ENCODE measurements around the gene FBXW7.
A peak's percentile ranks its signal among the peaks of the same experiment; 100 is the strongest.

Gene FBXW7

GRCh38 chr4:152427981-152428380, 107.9 kb downstream of the FBXW7 start:
- DNase-seq (ENCODE audit: low read depth in 2 of 2) = no peak

- no peak for DNase-seq (ENCODE audit: low read depth in 2 of 2)
Observed at GRCh38 chr4:152424977-152425376, 110.9 kb downstream of the FBXW7 start.

- no peak for DNase-seq (ENCODE audit: low read depth in 2 of 2)
Observed at GRCh38 chr4:152424396-152424795, 111.5 kb downstream of the FBXW7 start.

- DNase-seq (ENCODE audit: low read depth in 2 of 2) = no peak
Observed at GRCh38 chr4:152422817-152423320, 113.0 kb downstream of the FBXW7 start.

GRCh38 chr4:152421576-152421975, 114.3 kb downstream of the FBXW7 start:
- DNase-seq (ENCODE audit: low read depth in 2 of 2) = no peak

- no peak for DNase-seq (ENCODE audit: low read depth in 2 of 2)
Observed at GRCh38 chr4:152419809-152420208, 116.1 kb downstream of the FBXW7 start.

GRCh38 chr4:152417673-152418072, 118.2 kb downstream of the FBXW7 start:
- DNase-seq (ENCODE audit: low read depth in 2 of 2) = no peak

GRCh38 chr4:152415980-152416379, 119.9 kb downstream of the FBXW7 start:
- DNase-seq (ENCODE audit: low read depth in 2 of 2) = no peak

GRCh38 chr4:152408514-152409327, 127.2 kb downstream of the FBXW7 start:
- DNase-seq (ENCODE audit: low read depth in 2 of 2) = peak in 1 of 2 donors; percentile 9

GRCh38 chr4:152401424-152401823, 134.5 kb downstream of the FBXW7 start:
- DNase-seq (ENCODE audit: low read depth in 2 of 2) = no peak

GRCh38 chr4:152399246-152399645, 136.6 kb downstream of the FBXW7 start:
- no peak for DNase-seq (ENCODE audit: low read depth in 2 of 2)

GRCh38 chr4:152398060-152398459, 137.8 kb downstream of the FBXW7 start:
- DNase-seq (ENCODE audit: low read depth in 2 of 2) = no peak

GRCh38 chr4:152394791-152395190, 141.1 kb downstream of the FBXW7 start:
- DNase-seq (ENCODE audit: low read depth in 2 of 2) = no peak

- DNase-seq (ENCODE audit: low read depth in 2 of 2) = no peak
Observed at GRCh38 chr4:152392079-152392478, 143.8 kb downstream of the FBXW7 start.

GRCh38 chr4:152390216-152390615, 145.7 kb downstream of the FBXW7 start:
- no peak for DNase-seq (ENCODE audit: low read depth in 2 of 2)

- no peak for DNase-seq (ENCODE audit: low read depth in 2 of 2)
Observed at GRCh38 chr4:152389359-152389758, 146.5 kb downstream of the FBXW7 start.

- no peak for DNase-seq (ENCODE audit: low read depth in 2 of 2)
Observed at GRCh38 chr4:152385551-152385950, 150.3 kb downstream of the FBXW7 start.

GRCh38 chr4:152382057-152382785, 153.7 kb downstream of the FBXW7 start:
- no peak for DNase-seq (ENCODE audit: low read depth in 2 of 2)

- no peak for DNase-seq (ENCODE audit: low read depth in 2 of 2)
Observed at GRCh38 chr4:152380919-152381318, 155.0 kb downstream of the FBXW7 start.

- DNase-seq (ENCODE audit: low read depth in 2 of 2) = no peak
Observed at GRCh38 chr4:152380185-152380584, 155.7 kb downstream of the FBXW7 start.

- DNase-seq (ENCODE audit: low read depth in 2 of 2) = no peak
Observed at GRCh38 chr4:152374606-152375285, 161.1 kb downstream of the FBXW7 start.

- DNase-seq (ENCODE audit: low read depth in 2 of 2) = no peak
Observed at GRCh38 chr4:152374153-152374552, 161.7 kb downstream of the FBXW7 start.
